ENCODE results near the gene ASMTL. TPM values are rescaled to one million over a fixed set of nuclear protein-coding genes. Genes with fewer than 3 reads are reported as not detected.
"Not testable (repeated sequence)": the region's sequence is repeated elsewhere in the genome, so short reads cannot be mapped to it uniquely, and the experiment has no call there.

Gene ASMTL
- total RNA-seq, 4 donors from 2014 or later: 19.4 to 27.7 (median 24.4) TPM

DNA sequence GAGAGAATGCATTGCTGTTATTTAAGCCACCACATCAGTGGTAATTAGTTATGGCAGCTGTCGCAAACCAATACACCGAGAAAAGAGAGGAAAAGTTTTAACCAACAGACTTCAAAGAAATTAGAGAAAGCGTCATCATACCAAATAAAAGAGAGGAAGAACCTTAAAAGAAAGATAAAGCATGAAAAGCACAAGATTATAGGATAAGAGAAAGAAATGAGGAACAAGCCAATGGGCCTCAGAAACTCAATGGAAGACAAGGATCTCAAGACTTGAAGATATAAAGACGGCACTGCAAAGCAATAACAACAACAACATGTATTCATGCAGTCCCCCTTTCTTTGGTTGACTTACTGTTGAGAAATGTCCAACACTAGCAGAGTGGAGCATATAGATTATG, 22.8 kb upstream of the ASMTL start:
- Histone ChIP-seq H3K9me3 (no peaks in the 10 kb centered on the region), H3K36me3 (no peaks in the 10 kb centered on the region), H3K4me1 (no peaks in the 10 kb centered on the region), H3K27me3 (peaks cover 3% of the 10 kb centered on the region), H3K27ac (no peak overlapping the region), H3K4me3 (no peak overlapping the region)
- TF ChIP-seq CTCF (IDR thresholded peaks at IDR 0.05): no peak
- no peak for TF ChIP-seq POLR2AphosphoS5 (IDR thresholded peaks at IDR 0.05)
- WGBS: 82% methylated on average over 4 of the region's 4 CpGs
- DNase-seq (ENCODE audit: low spot score in 2 of 2): no peak

- not testable (repeated sequence) for DNase-seq (ENCODE audit: low spot score in 2 of 2); H3K4me1 ChIP-seq; H3K27me3 ChIP-seq; H3K4me3 ChIP-seq; H3K9me3 ChIP-seq; H3K36me3 ChIP-seq; H3K27ac ChIP-seq
- 77% methylated on average over 2 of the region's 2 CpGs for WGBS
These were observed 21.9 kb upstream of the ASMTL start for GRCh38 chrX:1474593-1474992.

DNA sequence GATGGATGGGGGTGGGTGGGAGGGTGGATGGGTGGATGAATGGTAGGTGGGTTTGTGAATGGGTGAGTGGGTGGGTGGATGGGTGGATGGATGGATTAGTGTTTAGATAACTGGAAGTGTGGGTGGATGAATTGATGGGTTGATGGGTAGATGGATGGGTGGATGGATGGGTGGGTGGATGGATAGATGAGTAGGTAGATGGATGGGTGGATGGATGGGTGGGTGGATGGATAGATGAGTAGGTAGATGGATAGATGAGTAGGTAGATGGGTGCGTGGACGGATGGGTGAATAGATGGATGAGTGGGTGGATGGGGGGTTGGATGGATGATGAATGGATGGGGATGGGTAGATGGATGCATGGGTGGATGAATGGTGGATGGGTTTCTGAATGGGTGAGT, 20.3 kb upstream of the ASMTL start:
- Histone ChIP-seq H3K27me3 (peaks cover 10% of the 10 kb centered on the region), H3K4me3 (no peak overlapping the region), H3K27ac (no peak overlapping the region), H3K4me1 (no peaks in the 10 kb centered on the region), H3K9me3 (no peaks in the 10 kb centered on the region), H3K36me3 (no peaks in the 10 kb centered on the region)
- 99% methylated on average over 2 of the region's 2 CpGs for WGBS
- peak in 1 of 2 donors; percentile 29 for DNase-seq (ENCODE audit: low spot score in 2 of 2)
- no peak for TF ChIP-seq EP300 (IDR thresholded peaks at IDR 0.05)
- TF ChIP-seq POLR2AphosphoS5 (IDR thresholded peaks at IDR 0.05): no peak
- no peak for TF ChIP-seq CTCF (IDR thresholded peaks at IDR 0.05)
- TF ChIP-seq POLR2A (IDR thresholded peaks at IDR 0.05): no peak

GRCh38 chrX:1468250-1468772, 15.6 kb upstream of the ASMTL start:
- H3K36me3 ChIP-seq: no peaks in the 10 kb centered on the region
- 46% methylated on average over 17 of the region's 20 CpGs for WGBS
- H3K4me1 ChIP-seq: no peaks in the 10 kb centered on the region
- no peak overlapping the region for H3K4me3 ChIP-seq
- H3K27me3 ChIP-seq: peaks cover 50% of the 10 kb centered on the region
- H3K9me3 ChIP-seq: no peaks in the 10 kb centered on the region
- TF ChIP-seq CTCF (IDR thresholded peaks at IDR 0.05): no peak
- TF ChIP-seq POLR2A (IDR thresholded peaks at IDR 0.05): no peak
- no peak for TF ChIP-seq EP300 (IDR thresholded peaks at IDR 0.05)
- DNase-seq (ENCODE audit: low spot score in 2 of 2): peak in 1 of 2 donors; percentile 73
- H3K27ac ChIP-seq: no peak overlapping the region

DNA sequence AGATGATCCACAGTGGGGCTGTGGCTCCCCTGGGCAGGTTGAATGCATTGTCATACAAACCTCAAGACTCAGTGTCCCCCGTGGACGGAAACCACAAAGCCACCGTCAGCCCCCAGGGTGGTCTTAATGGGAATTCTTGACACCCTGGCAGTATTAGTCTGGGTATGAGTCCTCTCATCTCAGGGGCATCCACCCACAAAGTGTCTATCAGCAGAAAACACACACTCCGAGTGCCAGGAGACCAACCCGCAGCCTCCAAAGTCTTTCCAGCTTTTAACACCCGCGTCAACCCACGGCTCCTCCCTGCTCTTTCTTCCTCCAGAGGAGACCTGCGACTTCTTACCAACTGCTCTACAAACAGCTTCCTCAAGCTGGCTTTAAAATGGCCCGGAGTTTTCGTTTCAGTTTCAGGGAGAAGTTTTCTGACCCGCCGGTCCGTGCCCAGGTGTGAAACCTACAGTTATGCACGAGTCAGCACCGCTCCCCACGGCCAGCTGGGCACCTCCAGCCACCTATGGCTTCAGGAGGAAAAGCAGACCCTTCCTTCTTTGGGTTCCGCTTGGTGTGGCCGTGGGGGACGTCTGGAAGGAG, 14.4 kb upstream of the ASMTL start:
- peak in 1 of 2 donors; percentile 75 for DNase-seq (ENCODE audit: low spot score in 2 of 2)

More for the DNA sequence above, 14.4 kb upstream of the ASMTL start:
- no peak overlapping the region for H3K4me3 ChIP-seq
- no peaks in the 10 kb centered on the region for H3K36me3 ChIP-seq
- peaks cover 50% of the 10 kb centered on the region for H3K27me3 ChIP-seq
- TF ChIP-seq EP300 (IDR thresholded peaks at IDR 0.05) (no peak), POLR2A (IDR thresholded peaks at IDR 0.05) (no peak), POLR2AphosphoS5 (IDR thresholded peaks at IDR 0.05) (no peak), CTCF (IDR thresholded peaks at IDR 0.05) (no peak)
- H3K9me3 ChIP-seq: no peaks in the 10 kb centered on the region
- WGBS: 51% methylated on average over 19 of the region's 20 CpGs
- H3K4me1 ChIP-seq: no peaks in the 10 kb centered on the region
- H3K27ac ChIP-seq: no peak overlapping the region
